IPS-20b (cell line): ENCODE data around the gene NRAP.

Experiments
- H3K27ac ChIP-seq: one replicate; pipeline ENCODE4 v1.5.1; 2013; ENCODE audit warnings: low read length
- H3K27me3 ChIP-seq: 2 replicates; pipeline ENCODE4 v1.6.1; 2013; ENCODE audit warnings: mild to moderate bottlenecking, low read length, inconsistent platforms; ENCODE audit not compliant: insufficient read depth
- H3K36me3 ChIP-seq: 2 replicates; pipeline ENCODE4 v1.6.1; 2013; ENCODE audit warnings: low read depth, mild to moderate bottlenecking, inconsistent platforms, low read length, moderate library complexity; ENCODE audit not compliant: insufficient read depth
- H3K4me1 ChIP-seq: 2 replicates; pipeline ENCODE4 v1.6.1; 2013; ENCODE audit warnings: mild to moderate bottlenecking, control low read depth, inconsistent platforms, low read length, moderate library complexity; ENCODE audit not compliant: insufficient read depth
- H3K4me3 ChIP-seq: 2 replicates; pipeline ENCODE4 v1.5.1; 2013; ENCODE audit warnings: mild to moderate bottlenecking, low read length, inconsistent platforms
- H3K9ac ChIP-seq: 2 replicates; pipeline ENCODE4 v1.6.1; 2013; ENCODE audit warnings: low read depth, mild to moderate bottlenecking, inconsistent platforms, low read length, moderate library complexity
- H3K9me3 ChIP-seq: 2 replicates; pipeline ENCODE4 v1.6.1; 2013; ENCODE audit warnings: mild to moderate bottlenecking, low read depth, low read length, inconsistent platforms; ENCODE audit not compliant: insufficient read depth

NRAP gene

GRCh38 chr10:113651021-113651420, 12.8 kb downstream of the NRAP start:
- no peak overlapping the region for H3K9ac ChIP-seq
- H3K9me3 ChIP-seq = no peaks in the 10 kb centered on the region
- H3K27me3 ChIP-seq = no peaks in the 10 kb centered on the region
- no peaks in the 10 kb centered on the region for H3K36me3 ChIP-seq
- H3K4me3 ChIP-seq = no peak overlapping the region
- H3K27ac ChIP-seq = no peak overlapping the region
- H3K4me1 ChIP-seq = no peaks in the 10 kb centered on the region

- Histone ChIP-seq H3K9me3 (no peaks in the 10 kb centered on the region), H3K36me3 (no peaks in the 10 kb centered on the region), H3K27me3 (no peaks in the 10 kb centered on the region), H3K9ac (no peak overlapping the region), H3K4me1 (no peaks in the 10 kb centered on the region), H3K27ac (no peak overlapping the region), H3K4me3 (no peak overlapping the region)
These were observed 13.7 kb downstream of the NRAP start for GRCh38 chr10:113650172-113650571.

GRCh38 chr10:113648478-113648877, 15.4 kb downstream of the NRAP start:
- Histone ChIP-seq H3K4me3 (no peak overlapping the region), H3K9me3 (no peaks in the 10 kb centered on the region), H3K36me3 (no peaks in the 10 kb centered on the region), H3K9ac (no peak overlapping the region), H3K27me3 (no peaks in the 10 kb centered on the region), H3K27ac (no peak overlapping the region), H3K4me1 (no peaks in the 10 kb centered on the region)

- no peak overlapping the region for H3K27ac ChIP-seq
- H3K27me3 ChIP-seq = no peaks in the 10 kb centered on the region
- no peak overlapping the region for H3K4me3 ChIP-seq
- no peaks in the 10 kb centered on the region for H3K9me3 ChIP-seq
- H3K9ac ChIP-seq = no peak overlapping the region
- no peaks in the 10 kb centered on the region for H3K4me1 ChIP-seq
- H3K36me3 ChIP-seq = no peaks in the 10 kb centered on the region
These were observed 16.0 kb downstream of the NRAP start for GRCh38 chr10:113647812-113648211.

DNA sequence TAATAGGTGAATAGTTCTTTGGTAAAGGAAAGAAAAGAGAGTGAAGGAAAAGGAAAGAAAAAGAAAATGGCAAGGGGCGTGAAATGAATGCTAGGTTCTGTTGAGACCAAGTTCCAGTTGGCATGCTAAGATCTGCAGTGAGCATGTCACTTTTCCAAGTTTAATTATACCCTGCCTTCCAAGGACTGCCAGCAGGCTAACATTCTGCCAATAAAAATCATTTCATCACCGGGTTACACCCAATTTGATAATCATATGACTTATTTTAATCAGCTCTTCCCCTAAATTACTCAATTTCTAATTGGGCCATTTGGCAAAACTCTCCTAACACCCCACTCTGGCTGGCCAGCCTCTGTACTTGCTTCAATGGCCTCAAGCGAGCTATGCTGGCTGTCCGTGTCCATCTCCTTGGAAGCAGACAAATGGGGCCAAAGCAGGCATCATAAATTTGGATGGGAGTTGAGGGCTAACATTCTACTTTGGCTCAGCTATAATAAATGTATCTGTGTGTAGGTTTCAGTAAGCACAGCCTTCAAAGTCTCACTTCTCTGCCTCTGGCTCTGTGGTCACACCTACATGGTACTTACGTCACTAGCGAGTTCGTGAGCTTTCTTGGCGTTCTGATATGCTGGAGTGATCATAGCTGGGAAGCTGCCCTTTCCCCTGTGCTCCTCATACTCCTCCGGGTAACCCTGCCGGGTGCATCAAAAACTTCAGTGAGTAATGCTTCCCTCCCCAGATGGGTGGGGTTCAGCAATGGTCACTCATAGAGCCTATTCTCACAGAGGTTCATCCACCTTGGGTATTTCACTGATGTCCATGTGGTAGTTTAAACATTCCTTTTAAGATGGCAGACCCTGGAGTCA, 17.3 kb downstream of the NRAP start:
- Histone ChIP-seq H3K4me1 (no peaks in the 10 kb centered on the region), H3K9me3 (no peaks in the 10 kb centered on the region), H3K27ac (no peak overlapping the region), H3K4me3 (no peak overlapping the region), H3K9ac (no peak overlapping the region), H3K27me3 (no peaks in the 10 kb centered on the region), H3K36me3 (no peaks in the 10 kb centered on the region)

DNA sequence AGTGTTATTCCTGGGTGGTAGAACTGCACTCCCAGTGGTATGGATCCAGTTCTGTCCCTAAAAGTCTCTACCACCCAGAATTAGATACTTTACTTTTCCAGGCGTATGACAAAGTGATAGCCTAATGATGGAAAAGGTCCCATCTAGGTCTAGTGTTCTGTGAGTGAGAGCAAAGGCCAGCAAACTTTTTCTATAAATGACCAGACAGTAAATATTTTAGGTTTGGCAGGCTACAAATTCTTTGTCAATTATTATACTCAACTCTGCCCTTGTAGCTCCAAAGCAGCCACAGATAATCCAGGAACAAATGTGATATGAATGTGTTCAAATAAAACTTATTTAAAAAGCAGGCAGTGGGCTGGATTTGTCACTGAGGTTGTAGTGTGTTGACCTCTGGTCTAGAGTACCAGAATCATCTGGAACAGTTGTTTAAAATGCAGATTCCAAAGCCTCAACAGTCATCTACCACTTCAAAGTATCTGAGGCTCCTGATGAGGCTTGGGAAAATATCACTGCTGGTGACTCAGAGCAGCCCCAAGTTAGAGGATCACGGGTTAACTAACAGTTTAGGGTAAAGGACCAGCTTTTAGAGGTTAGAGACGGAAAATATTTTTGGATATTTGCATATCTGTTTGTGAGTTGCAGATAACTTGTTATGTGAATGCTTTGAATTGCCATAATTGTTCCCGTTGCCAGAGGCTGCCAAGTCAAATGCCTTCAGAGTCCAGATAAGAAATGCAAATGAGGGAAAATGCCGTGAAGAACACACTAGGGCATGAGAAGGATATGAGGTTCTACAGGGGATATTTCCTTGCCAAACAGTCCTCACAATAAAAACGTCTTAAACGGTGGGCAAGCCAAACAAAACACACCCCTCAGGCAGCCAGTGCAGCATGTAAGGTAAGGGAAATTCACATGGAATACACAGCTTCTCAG, 19.4 kb downstream of the NRAP start:
- H3K9ac ChIP-seq = no peak overlapping the region
- no peaks in the 10 kb centered on the region for H3K27me3 ChIP-seq
- H3K9me3 ChIP-seq = no peaks in the 10 kb centered on the region
- H3K4me1 ChIP-seq = no peaks in the 10 kb centered on the region
- no peak overlapping the region for H3K4me3 ChIP-seq
- H3K27ac ChIP-seq = no peak overlapping the region
- H3K36me3 ChIP-seq = no peaks in the 10 kb centered on the region

- Histone ChIP-seq H3K9me3 (no peaks in the 10 kb centered on the region), H3K27me3 (no peaks in the 10 kb centered on the region), H3K27ac (no peak overlapping the region), H3K4me1 (no peaks in the 10 kb centered on the region), H3K9ac (no peak overlapping the region), H3K36me3 (no peaks in the 10 kb centered on the region), H3K4me3 (no peak overlapping the region)
These were observed 20.7 kb downstream of the NRAP start for GRCh38 chr10:113643183-113643582.

GRCh38 chr10:113641702-113642101, 22.1 kb downstream of the NRAP start:
- H3K4me1 ChIP-seq = no peaks in the 10 kb centered on the region
- H3K9me3 ChIP-seq = no peaks in the 10 kb centered on the region

GRCh38 chr10:113639966-113640365, 23.9 kb downstream of the NRAP start:
- Histone ChIP-seq H3K36me3 (no peaks in the 10 kb centered on the region), H3K9ac (no peak overlapping the region), H3K4me1 (no peaks in the 10 kb centered on the region), H3K27ac (no peak overlapping the region), H3K27me3 (no peaks in the 10 kb centered on the region), H3K9me3 (no peaks in the 10 kb centered on the region; the same call in 1 of the 2 replicates), H3K4me3 (no peak overlapping the region)

More at GRCh38 chr10:113641702-113642101, 22.1 kb downstream of the NRAP start:
- no peak overlapping the region for H3K9ac ChIP-seq
- no peak overlapping the region for H3K4me3 ChIP-seq
- no peak overlapping the region for H3K27ac ChIP-seq
- no peaks in the 10 kb centered on the region for H3K27me3 ChIP-seq
- no peaks in the 10 kb centered on the region for H3K36me3 ChIP-seq

GRCh38 chr10:113631684-113632367, 32.0 kb downstream of the NRAP start:
- no peak overlapping the region for H3K4me3 ChIP-seq
- no peaks in the 10 kb centered on the region for H3K36me3 ChIP-seq
- no peak overlapping the region for H3K27ac ChIP-seq
- no peaks in the 10 kb centered on the region for H3K4me1 ChIP-seq
- H3K27me3 ChIP-seq = no peaks in the 10 kb centered on the region
- H3K9ac ChIP-seq = no peak overlapping the region
- H3K9me3 ChIP-seq = no peaks in the 10 kb centered on the region; the same call in none of the 2 replicates

- no peak overlapping the region for H3K27ac ChIP-seq
- no peak overlapping the region for H3K9ac ChIP-seq
- H3K9me3 ChIP-seq = no peaks in the 10 kb centered on the region; the same call in none of the 2 replicates
- peaks cover 6% of the 10 kb centered on the region; the same call in 1 of the 2 replicates for H3K27me3 ChIP-seq
- H3K4me3 ChIP-seq = no peak overlapping the region
- H3K4me1 ChIP-seq = no peaks in the 10 kb centered on the region
- H3K36me3 ChIP-seq = no peaks in the 10 kb centered on the region
These were observed 32.8 kb downstream of the NRAP start for GRCh38 chr10:113630929-113631533.
